NCI-H345 (cell line): Measurements from ENCODE around the gene TNK2.

Experiments used
- DNase-seq: peaks from one replicate; lab custom pipeline; 2025; lab: John Stamatoyannopoulos, UW

The TNK2 gene

GRCh38 chr3:195899701-195900435 lies 8.5 kb downstream of the TNK2 start:
- no peak for DNase-seq

- no peak for DNase-seq
Observed at GRCh38 chr3:195897853-195898415, 10.4 kb downstream of the TNK2 start.

- DNase-seq: no peak
Observed at GRCh38 chr3:195897081-195897852, 11.1 kb downstream of the TNK2 start.

- DNase-seq: peak; percentile 29
Observed at GRCh38 chr3:195896361-195897080, 11.8 kb downstream of the TNK2 start.

- peak; percentile 63 for DNase-seq
Observed at GRCh38 chr3:195895861-195896360, 12.4 kb downstream of the TNK2 start.

- DNase-seq: peak; percentile 69
Observed at GRCh38 chr3:195895078-195895860, 13.1 kb downstream of the TNK2 start.

- no peak for DNase-seq
Observed at GRCh38 chr3:195893916-195894465, 14.4 kb downstream of the TNK2 start.

- DNase-seq: peak; percentile 66
Observed at GRCh38 chr3:195893516-195893915, 14.8 kb downstream of the TNK2 start.

- peak; percentile 66 for DNase-seq
Observed at GRCh38 chr3:195893044-195893395, 15.3 kb downstream of the TNK2 start.

- DNase-seq: peak; percentile 76
Observed at GRCh38 chr3:195892105-195893043, 16.0 kb downstream of the TNK2 start.

GRCh38 chr3:195891431-195892104 lies 16.8 kb downstream of the TNK2 start:
- DNase-seq: no peak

GRCh38 chr3:195889870-195890295 lies 18.5 kb downstream of the TNK2 start:
- no peak for DNase-seq

GRCh38 chr3:195888981-195889869 lies 19.1 kb downstream of the TNK2 start:
- DNase-seq: no peak

GRCh38 chr3:195888311-195888761 lies 20.0 kb downstream of the TNK2 start:
- DNase-seq: no peak

- no peak for DNase-seq
Observed at GRCh38 chr3:195887670-195888069, 20.7 kb downstream of the TNK2 start.

- no peak for DNase-seq
Observed at GRCh38 chr3:195886181-195887141, 21.9 kb downstream of the TNK2 start.
